ENCODE results near the gene CD47.
A peak's percentile ranks its signal among the peaks of the same experiment; 100 is the strongest.

The CD47 gene

GRCh38 chr3:108117241-108117775, 26.5 kb upstream of the CD47 start:
- no peak for DNase-seq (ENCODE audit: low read depth in 2 of 2)

- DNase-seq (ENCODE audit: low read depth in 2 of 2): no peak
Observed at GRCh38 chr3:108114423-108115065, 23.7 kb upstream of the CD47 start.

- DNase-seq (ENCODE audit: low read depth in 2 of 2): no peak
Observed at GRCh38 chr3:108113975-108114374, 23.1 kb upstream of the CD47 start.

GRCh38 chr3:108110934-108111333, 20.1 kb upstream of the CD47 start:
- no peak for DNase-seq (ENCODE audit: low read depth in 2 of 2)

GRCh38 chr3:108108416-108108815, 17.6 kb upstream of the CD47 start:
- DNase-seq (ENCODE audit: low read depth in 2 of 2): no peak

GRCh38 chr3:108106449-108106848, 15.6 kb upstream of the CD47 start:
- DNase-seq (ENCODE audit: low read depth in 2 of 2): no peak

- DNase-seq (ENCODE audit: low read depth in 2 of 2): no peak
Observed at GRCh38 chr3:108106031-108106430, 15.2 kb upstream of the CD47 start.

GRCh38 chr3:108103886-108104797, 13.3 kb upstream of the CD47 start:
- no peak for DNase-seq (ENCODE audit: low read depth in 2 of 2)

GRCh38 chr3:108103040-108103751, 12.4 kb upstream of the CD47 start:
- no peak for DNase-seq (ENCODE audit: low read depth in 2 of 2)

GRCh38 chr3:108102420-108103039, 11.7 kb upstream of the CD47 start:
- no peak for DNase-seq (ENCODE audit: low read depth in 2 of 2)

- DNase-seq (ENCODE audit: low read depth in 2 of 2): no peak
Observed at GRCh38 chr3:108100906-108101660, 10.3 kb upstream of the CD47 start.

- DNase-seq (ENCODE audit: low read depth in 2 of 2): peak in 1 of 2 donors; percentile 21
Observed at GRCh38 chr3:108099679-108100428, 9.0 kb upstream of the CD47 start.

GRCh38 chr3:108099244-108099643, 8.4 kb upstream of the CD47 start:
- DNase-seq (ENCODE audit: low read depth in 2 of 2): no peak

- no peak for DNase-seq (ENCODE audit: low read depth in 2 of 2)
Observed at GRCh38 chr3:108098003-108098370, 7.2 kb upstream of the CD47 start.

- no peak for DNase-seq (ENCODE audit: low read depth in 2 of 2)
Observed at GRCh38 chr3:108097322-108098002, 6.6 kb upstream of the CD47 start.

- no peak for DNase-seq (ENCODE audit: low read depth in 2 of 2)
Observed at GRCh38 chr3:108096532-108097321, 5.9 kb upstream of the CD47 start.

- DNase-seq (ENCODE audit: low read depth in 2 of 2): no peak
Observed at GRCh38 chr3:108093616-108094015, 2.8 kb upstream of the CD47 start.

GRCh38 chr3:108093021-108093420, 2.2 kb upstream of the CD47 start:
- no peak for DNase-seq (ENCODE audit: low read depth in 2 of 2)

- no peak for DNase-seq (ENCODE audit: low read depth in 2 of 2)
Observed at GRCh38 chr3:108092501-108092900, 1.7 kb upstream of the CD47 start.
